Motor neuron (in vitro differentiated cells): Measurements from ENCODE around the gene VSIR. TPM values are rescaled to one million over a fixed set of nuclear protein-coding genes. Genes with fewer than 3 reads are reported as not detected.
A peak's percentile ranks its signal among the peaks of the same experiment; 100 is the strongest.

Experiments used
- ATAC-seq, 8 experiments: fragments of 200-7000 bp; cut with Tn5 transposase; replicated peaks in 6 of 8; 2 replicates each; pipeline ENCODE4 v1.8.0; 2021; ENCODE audit warnings: mild to moderate bottlenecking in 8 of 8, moderate library complexity in 8 of 8
- H3K27ac ChIP-seq, 2 donors: fragments of 250-450 bp; sonication (Bioruptor Pico); 2 replicates each; pipeline ENCODE4 v1.9.0; 2021; ENCODE audit warnings: antibody characterized with exemption in 2 of 2, mild to moderate bottlenecking in 2 of 2, moderate library complexity in 1 of 2
- H3K4me1 ChIP-seq, 2 donors: fragments of 250-450 bp; sonication (Bioruptor Pico); replicated peaks in 1 of 2; 2 replicates each; pipeline ENCODE4 v1.6.1; 2021; ENCODE audit warnings: antibody characterized with exemption in 2 of 2, mild to moderate bottlenecking in 2 of 2, moderate library complexity in 1 of 2
- H3K4me3 ChIP-seq, 5 donors: fragments of 250-450 bp; sonication (Bioruptor Pico); 2 replicates each; pipeline ENCODE4 v1.9.0; 2021; ENCODE audit warnings: antibody characterized with exemption in 5 of 5, mild to moderate bottlenecking in 5 of 5, moderate library complexity in 4 of 5
- WGBS, 10 experiments: fragments of 450-650 bp; shearing (Covaris generic); methylation state at CpG; one replicate each; pipeline ENCODE4 v1.0.0; 2022; 5-methylcytosine and 5-hydroxymethylcytosine counted together
- in situ Hi-C, 9 experiments: fragments of 400-800 bp; cut with MboI; loops; one replicate each; pipeline ENCODE4 v1.15.0; 2021; ENCODE audit warnings: low sequenced_read_pairs in 9 of 9, low pct_unique_long_range_greater_than_20kb in 2 of 9; ENCODE audit not compliant: unreplicated experiment in 9 of 9
- total RNA-seq, 8 experiments: library from RNA; unstranded; fragments of 300-600 nt; gene quantifications; 2 replicates each; pipeline versions ENCODE4 v1.2.3 to v1.2.4, GENCODE V29; 2022

Gene VSIR
- total RNA-seq, 8 experiments from 2014 or later = 0.05 to 35.2 (median 2.2) TPM

GRCh38 chr10:71750124-71750841 lies 23.0 kb downstream of the VSIR start:
- 85 to 100% (median 92%) methylated on average over 2 to 4 of the region's 15 CpGs; no CpG with 5 or more reads in 7 of the 10 experiments for WGBS, 10 experiments
- in situ Hi-C loops = no loop called here
- no peak overlapping the region for H3K27ac ChIP-seq

GRCh38 chr10:71749396-71749795 lies 23.9 kb downstream of the VSIR start:
- H3K27ac ChIP-seq = no peak overlapping the region
- in situ Hi-C loops = no loop called here
- H3K4me3 ChIP-seq = no peak overlapping the region
- H3K4me1 ChIP-seq = peaks cover 6 to 20% of the 10 kb centered on the region in 2 donors
- ATAC-seq = no peak
- WGBS, 10 experiments = 83% methylated on average over 1 of the region's 4 CpGs; no CpG with 5 or more reads in 9 of the 10 experiments

More at GRCh38 chr10:71750124-71750841, 23.0 kb downstream of the VSIR start:
- Histone ChIP-seq H3K4me1 (peaks cover 6 to 20% of the 10 kb centered on the region in 2 donors), H3K4me3 (no peak overlapping the region)
- no peak for ATAC-seq

GRCh38 chr10:71748671-71749191 lies 24.6 kb downstream of the VSIR start:
- Histone ChIP-seq H3K27ac (no peak overlapping the region), H3K4me1 (peaks cover 6 to 20% of the 10 kb centered on the region in 2 donors), H3K4me3 (no peak overlapping the region)
- WGBS, 10 experiments = 27 to 77% methylated on average over 4 of the region's 15 CpGs; no CpG with 5 or more reads in 8 of the 10 experiments
- ATAC-seq = peak; percentile 2 to 35 (median 16)
- in situ Hi-C loops = no loop called here

- no peak for ATAC-seq
- in situ Hi-C loops = no loop called here
- Histone ChIP-seq H3K4me1 (peaks cover 6 to 17% of the 10 kb centered on the region in 2 donors), H3K27ac (no peak overlapping the region), H3K4me3 (no peak overlapping the region)
- 20 to 100% (median 80%) methylated on average over 1 to 6 of the region's 14 CpGs; no CpG with 5 or more reads in 1 of the 10 experiments for WGBS, 10 experiments
Observed at GRCh38 chr10:71747551-71748523, 25.5 kb downstream of the VSIR start.

GRCh38 chr10:71747039-71747531 lies 26.2 kb downstream of the VSIR start:
- no peak overlapping the region for H3K4me3 ChIP-seq
- H3K27ac ChIP-seq = no peak overlapping the region
- peaks cover 6 to 15% of the 10 kb centered on the region in 2 donors for H3K4me1 ChIP-seq
- ATAC-seq = no peak
- WGBS, 10 experiments = 100% methylated on average over 1 of the region's 2 CpGs; no CpG with 5 or more reads in 8 of the 10 experiments
- in situ Hi-C loops = no loop called here

- H3K4me3 ChIP-seq = no peak overlapping the region
- WGBS, 10 experiments = 0 to 100% (median 90%) methylated on average over 1 to 6 of the region's 13 CpGs; no CpG with 5 or more reads in 5 of the 10 experiments
- no peak overlapping the region for H3K27ac ChIP-seq
- ATAC-seq = peak; percentile 33 to 63 (median 50)
- in situ Hi-C loops = no loop called here
- peaks cover 6 to 15% of the 10 kb centered on the region in 2 donors for H3K4me1 ChIP-seq
Observed at GRCh38 chr10:71746344-71747037, 26.8 kb downstream of the VSIR start.

- in situ Hi-C loops = no loop called here
- peak in 1 of 8 experiments; percentile 1 for ATAC-seq
- 57 to 100% (median 80%) methylated on average over 1 of the region's 2 CpGs; no CpG with 5 or more reads in 5 of the 10 experiments for WGBS, 10 experiments
- Histone ChIP-seq H3K4me3 (no peak overlapping the region), H3K4me1 (peaks cover 6 to 15% of the 10 kb centered on the region in 2 donors), H3K27ac (no peak overlapping the region)
Observed at GRCh38 chr10:71745664-71746250, 27.6 kb downstream of the VSIR start.

- ATAC-seq = no peak
- 0 to 93% (median 77%) methylated on average over 1 to 7 of the region's 8 CpGs; no CpG with 5 or more reads in 3 of the 10 experiments for WGBS, 10 experiments
- Histone ChIP-seq H3K27ac (no peak overlapping the region), H3K4me3 (no peak overlapping the region), H3K4me1 (peaks cover 6 to 15% of the 10 kb centered on the region in 2 donors)
- in situ Hi-C loops = no loop called here
Observed at GRCh38 chr10:71744897-71745663, 28.2 kb downstream of the VSIR start.

GRCh38 chr10:71743866-71744265 lies 29.5 kb downstream of the VSIR start:
- WGBS, 10 experiments = 20 to 100% (median 60%) methylated on average over 1 of the region's 1 CpG; no CpG with 5 or more reads in 6 of the 10 experiments
- Histone ChIP-seq H3K4me1 (peaks cover 6 to 15% of the 10 kb centered on the region in 2 donors), H3K27ac (no peak overlapping the region), H3K4me3 (no peak overlapping the region)
- in situ Hi-C loops = no loop called here
- ATAC-seq = no peak

GRCh38 chr10:71743089-71743838 lies 30.1 kb downstream of the VSIR start:
- Histone ChIP-seq H3K27ac (no peak overlapping the region), H3K4me3 (no peak overlapping the region), H3K4me1 (peaks cover 6 to 15% of the 10 kb centered on the region in 2 donors)
- peak in 2 of 8 experiments; percentile 28 to 34 for ATAC-seq
- WGBS, 10 experiments = 8 to 93% (median 60%) methylated on average over 1 to 2 of the region's 4 CpGs; no CpG with 5 or more reads in 5 of the 10 experiments
- in situ Hi-C loops = no loop called here
